ENCODE measurements around the gene RAPGEF1. TPM values are rescaled to one million over a fixed set of nuclear protein-coding genes. Genes with fewer than 3 reads are reported as not detected.

The RAPGEF1 gene
- 21.1 and 24.1 TPM in 2 replicates for total RNA-seq (2014; rRNA removed; shearing (Covaris generic))
- polyA plus RNA-seq (2016; fragmentation: Nextera tagmentation; extraction: Ambion mirVana) = 3.3 and 3.4 TPM in 2 replicates

- Histone ChIP-seq H3K9ac (peak within 1 kb of the TSS; percentile 80), H3K36me3 (ENCODE audit: low read depth) (no peaks in the 10 kb centered on the region), H3K4me2 (ENCODE audit: unreplicated experiment) (peak within 1 kb of the TSS; percentile 92), H2AFZ (peak within 1 kb of the TSS; percentile 7; the same call in 1 of the 2 replicates), H3K4me1 (ENCODE audit: insufficient read depth) (peaks cover 10% of the 10 kb centered on the region; the same call in 1 of the 2 replicates), H3F3A (ENCODE audit: insufficient read depth) (peaks cover 10% of the 10 kb centered on the region; the same call in 1 of the 2 replicates), H3K4me3 (peak within 1 kb of the TSS; percentile 79), H4K20me1 (ENCODE audit: insufficient read depth) (no peaks in the 10 kb centered on the region), H3K9me2 (ENCODE audit: insufficient read depth) (no peaks in the 10 kb centered on the region), H3K9me3 (ENCODE audit: low read depth) (no peaks in the 10 kb centered on the region), H3K79me2 (ENCODE audit: insufficient read depth) (peaks cover 41% of the 10 kb centered on the region), H3K27ac (peak within 1 kb of the TSS; percentile 37), H3K27me3 (replicated peaks; ENCODE audit: insufficient read depth) (no peaks in the 10 kb centered on the region)
- TF ChIP-seq EZH2phosphoT487 (IDR thresholded peaks at IDR 0.05; ENCODE audit: insufficient read depth, low read depth) (no peak), EZH2 (IDR thresholded peaks at IDR 0.05; ENCODE audit: insufficient read depth, poor library complexity, severe bottlenecking) (no peak)
- in situ Hi-C loops (cut with MboI) = loop anchor here (5.0 to 25.0 kb wide), 2 partner anchors 153 to 378 kb away; no protein-coding TSS in a partner anchor
- DNase-seq = peak; percentile 76
- 7 to 56% methylated on average over 7 to 68 of the region's 69 CpGs for WGBS, 2 experiments (ENCODE audit: low coverage in 1 of 2, low lambda C conversion rate in 2 of 2, missing lambda C conversion rate in 2 of 2)
Measured at GRCh38 chr9:131739959-131740648, at the start of gene RAPGEF1. Gene RAPGEF1 (minus strand): TSS chr9:131740076. CDS start chr9:131739830, 246 bp downstream.

GRCh38 chr9:131788851-131789250 is 49.0 kb upstream of the RAPGEF1 start:
- TF ChIP-seq EZH2phosphoT487 (IDR thresholded peaks at IDR 0.05; ENCODE audit: insufficient read depth, low read depth) (no peak), EZH2 (IDR thresholded peaks at IDR 0.05; ENCODE audit: insufficient read depth, poor library complexity, severe bottlenecking) (no peak)
- Histone ChIP-seq H3K27me3 (replicated peaks; ENCODE audit: insufficient read depth) (peaks cover 46% of the 10 kb centered on the region), H3K4me3 (no peak overlapping the region), H3K9me2 (ENCODE audit: insufficient read depth) (no peaks in the 10 kb centered on the region), H4K20me1 (ENCODE audit: insufficient read depth) (no peaks in the 10 kb centered on the region), H2AFZ (no peak overlapping the region), H3F3A (ENCODE audit: insufficient read depth) (no peaks in the 10 kb centered on the region), H3K79me2 (ENCODE audit: insufficient read depth) (no peaks in the 10 kb centered on the region), H3K4me1 (ENCODE audit: insufficient read depth) (no peaks in the 10 kb centered on the region), H3K27ac (no peak overlapping the region), H3K4me2 (ENCODE audit: unreplicated experiment) (no peak overlapping the region), H3K9me3 (ENCODE audit: low read depth) (no peaks in the 10 kb centered on the region), H3K9ac (no peak overlapping the region), H3K36me3 (ENCODE audit: low read depth) (no peaks in the 10 kb centered on the region)
- 0% methylated on average over 1 of the region's 1 CpG for WGBS, 2 experiments (ENCODE audit: low coverage in 1 of 2, low lambda C conversion rate in 2 of 2, missing lambda C conversion rate in 2 of 2)
- no peak for DNase-seq
- in situ Hi-C loops (cut with MboI) = no loop called here

- Histone ChIP-seq H3K4me1 (ENCODE audit: insufficient read depth) (no peaks in the 10 kb centered on the region), H3K9ac (no peak overlapping the region), H4K20me1 (ENCODE audit: insufficient read depth) (no peaks in the 10 kb centered on the region), H2AFZ (no peak overlapping the region), H3K27me3 (replicated peaks; ENCODE audit: insufficient read depth) (peaks cover 39% of the 10 kb centered on the region), H3K9me3 (ENCODE audit: low read depth) (no peaks in the 10 kb centered on the region), H3K9me2 (ENCODE audit: insufficient read depth) (no peaks in the 10 kb centered on the region), H3K4me3 (no peak overlapping the region), H3K79me2 (ENCODE audit: insufficient read depth) (no peaks in the 10 kb centered on the region), H3K27ac (no peak overlapping the region), H3F3A (ENCODE audit: insufficient read depth) (no peaks in the 10 kb centered on the region), H3K4me2 (ENCODE audit: unreplicated experiment) (no peak overlapping the region), H3K36me3 (ENCODE audit: low read depth) (no peaks in the 10 kb centered on the region)
- no peak for DNase-seq
- in situ Hi-C loops (cut with MboI) = no loop called here
- 48 to 50% methylated on average over 9 of the region's 9 CpGs for WGBS, 2 experiments (ENCODE audit: low coverage in 1 of 2, low lambda C conversion rate in 2 of 2, missing lambda C conversion rate in 2 of 2)
- TF ChIP-seq EZH2phosphoT487 (IDR thresholded peaks at IDR 0.05; ENCODE audit: insufficient read depth, low read depth) = no peak
- no peak for TF ChIP-seq EZH2 (IDR thresholded peaks at IDR 0.05; ENCODE audit: insufficient read depth, poor library complexity, severe bottlenecking)
Measured at GRCh38 chr9:131787838-131788237, 48.0 kb upstream of the RAPGEF1 start.

GRCh38 chr9:131784748-131785501 is 45.0 kb upstream of the RAPGEF1 start:
- 38 to 41% methylated on average over 13 of the region's 13 CpGs for WGBS, 2 experiments (ENCODE audit: low coverage in 1 of 2, low lambda C conversion rate in 2 of 2, missing lambda C conversion rate in 2 of 2)
- no peaks in the 10 kb centered on the region for H3K79me2 ChIP-seq (ENCODE audit: insufficient read depth)
- no peaks in the 10 kb centered on the region for H3K4me1 ChIP-seq (ENCODE audit: insufficient read depth)
- no peak overlapping the region for H2AFZ ChIP-seq
- H3K27me3 ChIP-seq (replicated peaks; ENCODE audit: insufficient read depth) = peaks cover 37% of the 10 kb centered on the region
- no peaks in the 10 kb centered on the region for H3K36me3 ChIP-seq (ENCODE audit: low read depth)
- no peak overlapping the region for H3K27ac ChIP-seq
- no peak for DNase-seq
- H4K20me1 ChIP-seq (ENCODE audit: insufficient read depth) = no peaks in the 10 kb centered on the region
- TF ChIP-seq EZH2 (IDR thresholded peaks at IDR 0.05; ENCODE audit: insufficient read depth, poor library complexity, severe bottlenecking) (no peak), EZH2phosphoT487 (IDR thresholded peaks at IDR 0.05; ENCODE audit: insufficient read depth, low read depth) (no peak)
- no peaks in the 10 kb centered on the region for H3K9me3 ChIP-seq (ENCODE audit: low read depth)
- H3F3A ChIP-seq (ENCODE audit: insufficient read depth) = no peaks in the 10 kb centered on the region
- H3K9ac ChIP-seq = no peak overlapping the region
- no peaks in the 10 kb centered on the region for H3K9me2 ChIP-seq (ENCODE audit: insufficient read depth)
- no peak overlapping the region for H3K4me3 ChIP-seq
- no peak overlapping the region for H3K4me2 ChIP-seq (ENCODE audit: unreplicated experiment)
- in situ Hi-C loops (cut with MboI) = no loop called here
